H9 (cell line): ENCODE results near the gene MEGF9. TPM values are rescaled to one million over a fixed set of nuclear protein-coding genes. Genes with fewer than 3 reads are reported as not detected.

Experiments used
- DNase-seq: peaks from one replicate; pipeline ENCODE4 v3.0.0-alpha.2; 2017
- H2AFZ ChIP-seq: one replicate; pipeline ENCODE4 v1.6.1; 2013; ENCODE audit warnings: mild to moderate bottlenecking, low read length, control low read depth, moderate library complexity
- H2AK5ac ChIP-seq: 2 replicates; pipeline ENCODE4 v1.6.1; 2013; ENCODE audit warnings: low read length, control low read depth, mixed read lengths; ENCODE audit not compliant: insufficient read length
- H2BK120ac ChIP-seq: one replicate; pipeline ENCODE4 v1.6.1; 2013; ENCODE audit warnings: low read depth, mild to moderate bottlenecking, low read length, control low read depth, inconsistent platforms; ENCODE audit not compliant: poor library complexity, severe bottlenecking
- H2BK12ac ChIP-seq: 2 replicates; pipeline ENCODE4 v1.6.1; 2013; ENCODE audit warnings: low read length, control low read depth, mixed read lengths, low read depth; ENCODE audit not compliant: insufficient read length
- H2BK15ac ChIP-seq: 2 replicates; pipeline ENCODE4 v1.6.1; 2013; ENCODE audit warnings: low read depth, low read length, control low read depth
- H2BK20ac ChIP-seq: one replicate; pipeline ENCODE4 v1.6.1; 2013; ENCODE audit warnings: low read depth, mild to moderate bottlenecking, low read length, control low read depth, inconsistent platforms; ENCODE audit not compliant: poor library complexity, severe bottlenecking
- H2BK5ac ChIP-seq: 2 replicates; pipeline ENCODE4 v1.6.1; 2013; ENCODE audit warnings: low read length, control low read depth, mixed read lengths; ENCODE audit not compliant: insufficient read length
- H3K14ac ChIP-seq: 2 replicates; pipeline ENCODE4 v1.6.1; 2013; ENCODE audit warnings: low read length, control low read depth; ENCODE audit not compliant: insufficient read depth
- H3K18ac ChIP-seq: 2 replicates; pipeline ENCODE4 v1.6.1; 2013; ENCODE audit warnings: low read depth, mild to moderate bottlenecking, mixed read lengths, low read length, control low read depth; ENCODE audit not compliant: insufficient read length
- H3K23ac ChIP-seq: 2 replicates; pipeline ENCODE4 v1.6.1; 2013; ENCODE audit warnings: low read length, control low read depth, mixed read lengths, low read depth; ENCODE audit not compliant: insufficient read length
- H3K23me2 ChIP-seq: 2 replicates; pipeline ENCODE4 v1.6.1; 2013; ENCODE audit warnings: low read depth, mild to moderate bottlenecking, mixed read lengths, low read length, control low read depth; ENCODE audit not compliant: insufficient read length, poor library complexity, severe bottlenecking
- H3K27ac ChIP-seq: 2 replicates; pipeline ENCODE4 v1.5.1; 2013; ENCODE audit warnings: low read length, control low read depth, mixed read lengths, low read depth; ENCODE audit not compliant: insufficient read length
- H3K27me3 ChIP-seq: 2 replicates; pipeline ENCODE4 v1.6.1; 2013; ENCODE audit warnings: low read length, control low read depth, inconsistent platforms; ENCODE audit not compliant: insufficient read depth
- H3K4ac ChIP-seq: 2 replicates; pipeline ENCODE4 v1.6.1; 2013; ENCODE audit warnings: low read depth, mild to moderate bottlenecking, control low read depth, inconsistent platforms, low read length, moderate library complexity
- H3K4me1 ChIP-seq: 2 replicates; pipeline ENCODE4 v1.6.1; 2013; ENCODE audit warnings: low read length, control low read depth, inconsistent platforms; ENCODE audit not compliant: insufficient read depth
- H3K4me2 ChIP-seq: 2 replicates; pipeline ENCODE4 v1.6.1; 2013; ENCODE audit warnings: low read length, control low read depth, mixed read lengths; ENCODE audit not compliant: insufficient read length, insufficient read depth
- H3K56ac ChIP-seq: 2 replicates; pipeline ENCODE4 v1.6.1; 2013; ENCODE audit warnings: low read depth, mild to moderate bottlenecking, mixed read lengths, low read length, control low read depth; ENCODE audit not compliant: insufficient read length
- H3K79me1 ChIP-seq: 2 replicates; pipeline ENCODE4 v1.6.1; 2013; ENCODE audit warnings: low read depth, mild to moderate bottlenecking, moderate library complexity, low read length, control low read depth, inconsistent platforms; ENCODE audit not compliant: insufficient read depth, poor library complexity, severe bottlenecking
- H3K79me2 ChIP-seq: 2 replicates; pipeline ENCODE4 v1.6.1; 2013; ENCODE audit warnings: low read length, control low read depth, inconsistent platforms; ENCODE audit not compliant: insufficient read depth
- H3K9ac ChIP-seq: 2 replicates; pipeline ENCODE4 v1.6.1; 2013; ENCODE audit warnings: low read length, control low read depth, mixed read lengths; ENCODE audit not compliant: insufficient read length; ENCODE audit errors: extremely low read depth
- H3K9me3 ChIP-seq: one replicate; pipeline ENCODE4 v1.6.1; 2013; ENCODE audit warnings: low read depth, low read length, inconsistent platforms; ENCODE audit not compliant: control insufficient read depth
- H3T11ph ChIP-seq: one replicate; pipeline ENCODE4 v1.6.1; 2013; ENCODE audit warnings: mild to moderate bottlenecking, low read length, control low read depth, inconsistent platforms
- H4K20me1 ChIP-seq: one replicate; pipeline ENCODE4 v1.6.1; 2013; ENCODE audit not compliant: control insufficient read depth, insufficient read length, insufficient read depth
- H4K5ac ChIP-seq: 2 replicates; pipeline ENCODE4 v1.6.1; 2013; ENCODE audit warnings: low read depth, mild to moderate bottlenecking, mixed read lengths, low read length, control low read depth; ENCODE audit not compliant: insufficient read length
- H4K8ac ChIP-seq: replicated peaks from 2 replicates; pipeline ENCODE4 v1.6.1; 2013; ENCODE audit warnings: low read length, control low read depth, mixed read lengths, low read depth; ENCODE audit not compliant: insufficient read length
- H4K91ac ChIP-seq: 2 replicates; pipeline ENCODE4 v1.6.1; 2013; ENCODE audit warnings: low read depth, mild to moderate bottlenecking, moderate library complexity, mixed read lengths, low read length, control low read depth; ENCODE audit not compliant: insufficient read length
- H3K27ac Mint-ChIP-seq, 3 experiments: 2 replicates in 2 of 3; 3 replicates in 1 of 3; pipeline ENCODE4 v1.8.0; 2020 to 2021; ENCODE audit warnings: mixed read lengths in 3 of 3, mild to moderate bottlenecking in 1 of 3, moderate library complexity in 1 of 3
- H3K27me3 Mint-ChIP-seq: 2 replicates; pipeline ENCODE4 v1.8.0; 2021; ENCODE audit warnings: low read depth, mild to moderate bottlenecking, moderate library complexity, mixed read lengths
- H3K36me3 Mint-ChIP-seq, 3 experiments: 2 replicates in 2 of 3; 3 replicates in 1 of 3; pipeline ENCODE4 v1.8.0; 2020 to 2021; ENCODE audit warnings: low read depth in 3 of 3, mixed read lengths in 3 of 3; ENCODE audit not compliant: insufficient read depth in 1 of 3
- H3K4me1 Mint-ChIP-seq, 2 experiments: 2 replicates each; pipeline ENCODE4 v1.8.0; 2020; ENCODE audit warnings: mixed read lengths in 2 of 2
- H3K4me3 Mint-ChIP-seq, 2 experiments: 2 replicates in 1 of 2; 3 replicates in 1 of 2; pipeline ENCODE4 v1.8.0; 2020 to 2021; ENCODE audit warnings: mild to moderate bottlenecking in 2 of 2, mixed read lengths in 2 of 2, moderate library complexity in 1 of 2
- H3K9me3 Mint-ChIP-seq, 2 experiments: 2 replicates in 1 of 2; 3 replicates in 1 of 2; pipeline ENCODE4 v1.8.0; 2020; ENCODE audit warnings: mild to moderate bottlenecking in 2 of 2, mixed read lengths in 2 of 2, moderate library complexity in 1 of 2
- CTCF ChIP-seq: fragments of 200-600 bp; sonication (generic); conservative IDR thresholded peaks from 3 replicates; pipeline ENCODE4 v1.8.0; 2021; ENCODE audit warnings: antibody characterized with exemption, mild to moderate bottlenecking
- WGBS: extraction: QIAGEN DNeasy Blood & Tissue Kit; methylation state at CpG from one replicate; pipeline ENCODE4 v1.1.7; 2013; ENCODE audit warnings: missing lambda C conversion rate, low lambda C conversion rate, mixed read lengths; ENCODE audit not compliant: insufficient read length; ENCODE audit errors: extremely low coverage; 5-methylcytosine and 5-hydroxymethylcytosine counted together
- total RNA-seq: library from RNA; stranded (reverse); gene quantifications from 2 replicates; pipeline ENCODE4 v1.2.1, GENCODE V29; 2021

The MEGF9 gene
- total RNA-seq, 1 experiment from 2014 or later: 0.94 TPM

GRCh38 chr9:120626512-120626911 lies 87.8 kb downstream of the MEGF9 start:
- H3K4me2 ChIP-seq: no peak overlapping the region
- WGBS: no CpG with 5 or more reads among the region's 1 CpG

More at GRCh38 chr9:120626512-120626911, 87.8 kb downstream of the MEGF9 start:
- Histone ChIP-seq H3K4ac (no peak overlapping the region), H4K5ac (no peak overlapping the region), H2BK20ac (no peak overlapping the region), H3K4me1 (no peaks in the 10 kb centered on the region), H3K79me1 (no peaks in the 10 kb centered on the region), H2BK5ac (no peak overlapping the region), H3K14ac (no peak overlapping the region), H3K56ac (no peak overlapping the region), H3K27ac (no peak overlapping the region), H2BK120ac (no peak overlapping the region), H3K9ac (no peak overlapping the region), H2BK12ac (no peak overlapping the region), H2BK15ac (no peak overlapping the region), H2AFZ (no peak overlapping the region), H4K8ac (no peak overlapping the region), H3K79me2 (no peaks in the 10 kb centered on the region), H3K9me3 (no peaks in the 10 kb centered on the region), H3K23me2 (no peaks in the 10 kb centered on the region), H4K20me1 (no peaks in the 10 kb centered on the region), H3K27me3 (no peaks in the 10 kb centered on the region), H3K18ac (no peak overlapping the region), H4K91ac (no peak overlapping the region), H3K23ac (no peak overlapping the region), H2AK5ac (no peak overlapping the region), H3T11ph (no peak overlapping the region)
- TF ChIP-seq CTCF: no peak
- H3K27ac Mint-ChIP-seq: no peak overlapping the region
- peaks cover 5 to 12% of the 10 kb centered on the region in 2 experiments for H3K4me1 Mint-ChIP-seq
- no peaks in the 10 kb centered on the region for H3K9me3 Mint-ChIP-seq
- H3K4me3 Mint-ChIP-seq: no peak overlapping the region
- H3K36me3 Mint-ChIP-seq: no peaks in the 10 kb centered on the region
- no peak for DNase-seq
- H3K27me3 Mint-ChIP-seq: no peaks in the 10 kb centered on the region
